SJCRH30 (cell line): ENCODE data around the gene SPRING1. TPM values are rescaled to one million over a fixed set of nuclear protein-coding genes. Genes with fewer than 3 reads are reported as not detected.
"Not testable (repeated sequence)": the region's sequence is repeated elsewhere in the genome, so short reads cannot be mapped to it uniquely, and the experiment has no call there.

Source experiments
- DNase-seq, 2 experiments: peaks; one replicate each; pipeline ENCODE4 v3.0.0-alpha.2; 2015 to 2020
- H3K27ac ChIP-seq: fragments of 250-450 bp; sonication (Bioruptor Pico); 2 replicates; pipeline ENCODE4 v1.5.1; 2020; ENCODE audit warnings: mild to moderate bottlenecking, moderate library complexity
- H3K27me3 ChIP-seq: fragments of 250-450 bp; sonication (Bioruptor Pico); 2 replicates; pipeline ENCODE4 v1.5.1; 2020; ENCODE audit warnings: mild to moderate bottlenecking, moderate library complexity
- H3K36me3 ChIP-seq: fragments of 250-450 bp; sonication (Bioruptor Pico); 2 replicates; pipeline ENCODE4 v1.5.1; 2020; ENCODE audit warnings: mild to moderate bottlenecking, moderate library complexity
- H3K4me1 ChIP-seq: fragments of 250-450 bp; sonication (Bioruptor Pico); 2 replicates; pipeline ENCODE4 v1.5.1; 2020; ENCODE audit warnings: mild to moderate bottlenecking, moderate library complexity
- H3K4me3 ChIP-seq: fragments of 250-450 bp; sonication (Bioruptor Pico); 2 replicates; pipeline ENCODE4 v1.5.1; 2020; ENCODE audit warnings: mild to moderate bottlenecking, moderate library complexity
- H3K9me3 ChIP-seq: fragments of 250-450 bp; sonication (Bioruptor Pico); replicated peaks from 2 replicates; pipeline ENCODE4 v1.5.1; 2020; ENCODE audit warnings: mild to moderate bottlenecking, moderate library complexity
- total RNA-seq: library from RNA; depleted of rRNA; stranded (reverse); fragments of >200 nt; shearing (Covaris generic); gene quantifications from 2 replicates; pipeline ENCODE4 v1.2.3, GENCODE V29; 2014

The SPRING1 gene
- total RNA-seq, 1 experiment from 2014 or later: 18.6 TPM

DNA sequence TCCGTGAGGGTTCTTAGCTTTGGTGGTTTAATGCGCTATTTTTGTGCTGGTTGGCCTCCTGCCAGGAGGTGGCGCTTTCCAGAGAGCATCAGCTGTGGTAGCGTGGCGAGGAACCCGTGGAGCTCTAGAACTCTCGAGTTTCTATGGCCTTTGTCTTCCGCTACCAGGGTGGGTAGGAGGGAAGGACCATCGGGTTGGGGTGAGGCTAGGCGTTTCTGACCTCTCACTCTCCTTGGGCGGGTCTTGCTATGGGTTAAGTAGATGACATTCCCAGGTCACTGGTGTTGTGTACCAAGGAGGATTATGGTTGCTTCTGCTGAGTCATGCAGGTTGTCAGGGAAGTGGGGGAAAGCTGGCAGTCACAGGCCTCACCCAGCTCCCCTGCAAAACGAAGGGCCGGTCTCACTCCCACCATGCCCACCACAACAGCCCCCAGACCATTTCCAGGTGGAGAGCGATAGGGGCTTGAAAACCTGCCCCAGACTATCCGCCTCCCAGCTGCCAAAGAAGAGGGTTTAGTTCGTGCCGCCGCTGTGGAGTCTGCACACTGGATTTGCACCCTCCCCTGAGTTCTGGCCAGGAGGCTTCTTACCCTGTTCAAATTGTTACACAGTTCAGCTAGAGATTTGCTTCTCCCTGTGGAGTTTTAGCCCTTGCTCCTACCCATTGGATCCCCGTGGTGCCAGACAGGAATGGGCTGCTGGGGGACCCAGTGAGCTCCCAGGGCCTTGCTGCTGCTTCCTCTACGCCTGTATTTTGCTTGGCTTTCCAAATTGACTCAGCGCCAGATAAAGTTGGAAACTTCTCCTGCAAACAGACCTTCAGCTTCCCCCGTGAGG, 22.1 kb upstream of the SPRING1 start:
- DNase-seq: peak in 1 of 2 experiments; percentile 6
- H3K27ac ChIP-seq: no peak overlapping the region
- no peaks in the 10 kb centered on the region for H3K27me3 ChIP-seq
- H3K9me3 ChIP-seq: no peaks in the 10 kb centered on the region
- H3K4me1 ChIP-seq: no peaks in the 10 kb centered on the region
- no peaks in the 10 kb centered on the region for H3K36me3 ChIP-seq
- H3K4me3 ChIP-seq: no peak overlapping the region

DNA sequence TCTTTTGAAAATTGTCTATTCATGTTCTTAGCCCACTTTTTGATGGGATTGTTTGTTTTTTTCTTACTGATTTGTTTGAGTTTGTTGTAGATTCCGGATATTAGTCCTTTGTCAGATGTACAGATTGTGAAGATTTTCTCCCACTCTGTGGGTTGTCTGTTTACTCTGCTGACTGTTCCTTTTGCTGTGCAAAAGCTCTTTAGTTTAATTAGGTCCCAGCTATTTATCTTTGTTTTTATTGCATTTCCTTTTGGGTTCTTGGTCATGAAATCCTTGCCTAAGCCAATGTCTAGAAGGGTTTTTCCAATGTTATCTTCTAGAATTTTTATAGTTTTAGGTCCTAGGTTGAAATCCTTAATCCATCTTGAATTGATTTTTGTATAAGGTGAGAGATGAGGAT, 16.9 kb upstream of the SPRING1 start:
- not testable (repeated sequence) for H3K4me1 ChIP-seq, H3K36me3 ChIP-seq, H3K9me3 ChIP-seq, H3K4me3 ChIP-seq, H3K27me3 ChIP-seq, H3K27ac ChIP-seq, DNase-seq

DNA sequence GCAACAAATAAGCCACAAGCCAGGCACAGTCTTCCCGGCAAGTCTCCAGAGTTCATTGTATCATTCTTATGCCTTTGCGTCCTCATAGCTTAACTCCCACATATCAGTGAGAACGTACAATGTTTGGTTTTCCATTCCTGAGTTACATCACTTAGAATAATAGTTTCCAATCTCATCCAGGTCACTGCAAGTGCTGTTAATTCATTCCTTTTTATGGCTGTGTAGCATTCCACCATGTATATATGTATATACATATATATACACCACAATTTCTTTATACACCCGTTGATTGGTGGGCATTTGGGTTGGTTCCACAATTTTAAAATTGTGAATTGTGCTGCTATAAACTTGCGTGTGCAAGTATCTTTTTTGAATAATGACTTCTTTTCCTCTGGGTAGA, 16.2 kb upstream of the SPRING1 start:
- not testable (repeated sequence) for H3K36me3 ChIP-seq, H3K27ac ChIP-seq, DNase-seq

DNA sequence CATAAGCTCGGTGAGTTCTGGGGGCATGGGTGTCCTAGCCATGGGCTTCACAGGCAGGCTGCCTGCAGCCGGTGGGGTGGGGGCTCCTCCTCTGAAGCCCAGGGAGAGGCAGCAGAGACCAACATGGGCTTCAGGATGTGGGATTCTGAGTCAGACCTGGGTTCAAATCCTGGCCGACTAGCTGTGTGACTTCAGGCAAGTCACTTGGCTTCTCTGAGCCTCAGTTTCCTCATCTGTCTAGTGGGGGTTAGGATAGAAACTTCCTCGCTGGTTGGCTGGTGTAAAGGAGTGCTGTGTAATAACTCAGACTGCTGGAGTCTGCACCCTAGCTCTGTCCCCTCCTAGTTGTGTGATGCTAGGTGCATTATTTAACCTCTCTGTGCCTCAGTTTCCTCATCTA, 12.4 kb upstream of the SPRING1 start:
- Histone ChIP-seq H3K9me3 (no peaks in the 10 kb centered on the region), H3K4me1 (no peaks in the 10 kb centered on the region), H3K36me3 (no peaks in the 10 kb centered on the region), H3K27me3 (no peaks in the 10 kb centered on the region), H3K27ac (no peak overlapping the region), H3K4me3 (no peak overlapping the region)
- DNase-seq: no peak

More for the DNA sequence above, 16.2 kb upstream of the SPRING1 start:
- not testable (repeated sequence) for H3K4me3 ChIP-seq, H3K27me3 ChIP-seq, H3K9me3 ChIP-seq, H3K4me1 ChIP-seq

DNA sequence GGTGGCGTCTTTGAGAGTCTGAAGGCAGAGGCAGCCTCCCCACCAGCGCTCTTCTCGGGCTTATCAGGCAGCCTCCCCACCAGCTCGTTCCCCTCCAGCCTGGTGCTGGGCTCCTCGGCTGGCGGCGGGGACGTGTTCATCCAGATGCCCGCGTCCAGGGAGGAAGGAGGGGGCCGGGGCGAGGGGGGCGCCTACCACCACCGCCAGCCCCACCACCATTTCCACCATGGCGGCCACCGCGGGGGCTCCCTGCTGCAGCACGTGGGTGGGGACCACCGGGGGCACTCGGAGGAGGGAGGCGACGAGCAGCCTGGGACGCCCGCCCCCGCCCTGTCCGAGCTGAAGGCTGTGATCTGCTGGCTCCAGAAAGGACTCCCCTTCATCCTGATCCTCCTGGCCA, 12.0 kb upstream of the SPRING1 start:
- Histone ChIP-seq H3K4me1 (no peaks in the 10 kb centered on the region), H3K4me3 (no peak overlapping the region)
- no peak for DNase-seq

DNA sequence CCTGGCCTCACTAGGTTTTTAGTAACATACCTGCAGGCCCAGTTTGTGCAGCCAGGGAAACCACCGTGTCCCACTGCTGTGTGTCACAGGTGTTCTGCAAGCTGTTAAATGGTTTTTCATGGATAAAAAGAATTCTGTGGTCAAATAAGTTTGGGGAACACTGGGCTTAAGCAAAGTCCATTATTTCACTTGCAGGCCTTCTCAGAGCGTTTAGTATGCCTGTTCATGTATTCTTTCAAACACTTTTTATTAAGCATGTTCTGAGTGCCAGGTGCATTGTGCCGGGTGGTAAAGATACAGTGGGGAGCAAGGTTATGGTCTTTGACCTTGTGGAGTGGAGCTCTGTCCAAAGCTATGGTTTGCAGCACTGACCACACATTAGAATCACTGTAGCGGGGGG, 7.7 kb upstream of the SPRING1 start:
- H3K4me3 ChIP-seq: no peak overlapping the region
- H3K27ac ChIP-seq: no peak overlapping the region
- no peaks in the 10 kb centered on the region for H3K27me3 ChIP-seq
- no peaks in the 10 kb centered on the region for H3K36me3 ChIP-seq
- no peaks in the 10 kb centered on the region for H3K9me3 ChIP-seq
- DNase-seq: no peak
- H3K4me1 ChIP-seq: no peaks in the 10 kb centered on the region

More for the DNA sequence above, 12.0 kb upstream of the SPRING1 start:
- Histone ChIP-seq H3K9me3 (no peaks in the 10 kb centered on the region), H3K27ac (no peak overlapping the region), H3K36me3 (no peaks in the 10 kb centered on the region), H3K27me3 (no peaks in the 10 kb centered on the region)

DNA sequence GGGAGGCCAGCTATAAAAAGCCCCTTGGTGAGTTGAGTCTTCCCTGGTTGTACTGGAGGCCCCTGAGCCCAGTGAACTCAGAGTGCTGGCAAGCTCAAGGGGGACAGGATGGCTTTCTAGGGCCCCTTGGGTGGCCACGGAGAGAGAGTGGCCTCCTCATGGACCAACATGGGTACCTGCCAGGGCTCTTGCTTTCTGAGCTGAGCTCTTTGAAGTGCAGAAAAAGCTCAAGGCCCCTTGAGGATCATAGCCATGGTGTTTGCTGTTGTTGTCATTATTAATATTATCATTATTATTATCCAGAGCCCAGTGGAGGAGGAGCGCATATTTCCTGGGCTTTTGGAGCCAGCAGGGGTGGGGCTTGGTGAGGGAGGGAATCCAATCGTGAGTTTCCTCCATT, 6.9 kb upstream of the SPRING1 start:
- no peak for DNase-seq
- H3K4me3 ChIP-seq: no peak overlapping the region

DNA sequence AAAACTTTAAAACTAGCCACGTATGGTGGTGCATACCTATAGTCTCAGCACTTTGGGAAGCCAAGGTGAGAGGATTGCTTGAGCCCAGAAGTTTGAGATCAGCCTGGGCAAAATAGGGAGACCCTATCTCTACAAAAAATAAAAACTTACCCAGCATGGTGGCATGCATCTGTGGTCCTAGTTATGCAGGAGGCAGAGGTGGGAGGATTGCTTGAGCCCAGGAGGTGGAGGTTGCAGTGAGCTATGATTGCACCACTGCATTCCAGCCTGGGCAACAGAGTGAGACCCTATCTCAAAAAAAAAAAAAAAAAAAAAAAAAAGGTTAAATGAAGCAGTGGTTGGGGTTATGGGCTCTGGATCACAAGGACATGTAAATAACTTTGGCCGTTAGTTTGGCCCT, 4.9 kb upstream of the SPRING1 start:
- H3K27me3 ChIP-seq, H3K4me1 ChIP-seq, DNase-seq, H3K9me3 ChIP-seq, H3K4me3 ChIP-seq, H3K27ac ChIP-seq, H3K36me3 ChIP-seq: not testable (repeated sequence)

More for the DNA sequence above, 6.9 kb upstream of the SPRING1 start:
- H3K27me3 ChIP-seq: no peaks in the 10 kb centered on the region
- H3K9me3 ChIP-seq: no peaks in the 10 kb centered on the region
- no peaks in the 10 kb centered on the region for H3K4me1 ChIP-seq
- no peak overlapping the region for H3K27ac ChIP-seq
- no peaks in the 10 kb centered on the region for H3K36me3 ChIP-seq

DNA sequence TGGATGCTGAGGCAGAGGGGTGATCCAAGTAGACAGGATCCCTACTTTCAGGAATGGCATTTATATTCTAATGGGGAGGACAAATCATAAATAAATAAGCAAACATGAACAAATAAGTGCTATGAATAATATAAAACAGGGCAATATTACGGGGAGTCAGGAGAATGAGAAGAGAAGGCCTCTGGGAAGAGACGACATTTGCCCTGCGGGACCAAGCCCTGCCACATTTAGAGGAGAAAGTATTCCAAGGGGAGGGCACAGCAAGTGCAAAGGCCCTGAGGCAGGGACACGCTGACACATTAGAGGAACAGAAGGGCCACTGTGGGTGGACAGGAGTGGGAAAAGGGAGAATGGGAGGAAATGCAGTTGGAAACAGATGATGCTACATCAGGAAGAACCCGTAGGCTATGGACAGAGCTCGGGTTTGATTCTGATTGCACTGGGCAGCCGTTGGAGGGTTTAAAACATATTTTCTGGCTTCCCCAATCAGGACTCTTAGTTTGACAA, 1.6 kb upstream of the SPRING1 start:
- no peaks in the 10 kb centered on the region for H3K27me3 ChIP-seq
- H3K27ac ChIP-seq: no peak overlapping the region

DNA sequence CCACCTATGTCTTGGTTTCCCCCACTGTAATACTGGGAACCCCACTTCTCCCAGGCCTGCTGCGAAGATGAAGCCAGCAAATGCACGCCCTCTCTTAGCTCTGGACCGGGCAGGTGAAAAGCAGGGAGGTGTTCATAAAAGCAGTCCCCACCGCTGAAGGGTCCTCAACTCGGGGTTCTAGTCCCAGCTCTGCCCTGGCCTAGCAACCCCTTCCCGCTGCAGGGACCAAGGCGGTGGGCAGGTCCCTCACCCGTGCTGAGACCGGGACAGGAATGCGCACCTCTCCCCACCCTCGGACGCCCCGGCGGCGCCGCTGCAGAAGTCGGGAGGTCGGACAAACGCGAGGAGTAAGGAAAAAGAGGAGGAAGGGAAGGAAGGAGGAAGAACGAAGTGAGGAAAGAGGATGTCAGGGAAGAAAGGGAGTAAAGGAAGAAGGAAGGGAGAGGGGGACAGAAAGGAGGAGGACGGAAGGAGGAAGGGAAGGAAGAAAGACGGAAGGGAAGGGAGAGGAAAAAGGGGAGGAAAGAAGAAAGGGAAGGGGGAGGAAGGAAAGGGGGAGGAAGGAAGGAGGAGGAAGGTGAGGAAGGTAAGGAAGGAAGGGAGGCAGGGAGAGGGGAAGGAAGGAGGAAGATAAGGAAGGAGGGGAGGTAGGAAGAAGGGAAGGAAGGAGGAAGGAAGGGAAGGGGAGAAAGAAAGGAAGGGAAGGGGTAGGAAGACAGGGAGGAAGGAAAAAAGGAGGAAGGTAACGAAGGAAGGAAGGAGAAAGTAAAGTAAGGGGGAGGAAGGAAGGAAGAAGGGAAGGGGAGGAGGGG, 701 bp downstream of the SPRING1 start:
- H3K27me3 ChIP-seq: no peaks in the 10 kb centered on the region
- H3K36me3 ChIP-seq: 0 out of 2 replicates have a peak, but pooled peaks cover 5% of the 10 kb centered on the region
- H3K4me3 ChIP-seq: peak overlapping the region; percentile 82
- no peaks in the 10 kb centered on the region for H3K4me1 ChIP-seq
- H3K27ac ChIP-seq: no peak overlapping the region
- peak in 1 of 2 experiments; percentile 11 for DNase-seq
- no peaks in the 10 kb centered on the region for H3K9me3 ChIP-seq

More for the DNA sequence above, 1.6 kb upstream of the SPRING1 start:
- no peaks in the 10 kb centered on the region for H3K9me3 ChIP-seq
- no peak for DNase-seq
- 0 out of 2 replicates have a peak, but pooled peaks cover under 1% of the 10 kb centered on the region for H3K36me3 ChIP-seq
- H3K4me3 ChIP-seq: no peak overlapping the region
- no peaks in the 10 kb centered on the region for H3K4me1 ChIP-seq

DNA sequence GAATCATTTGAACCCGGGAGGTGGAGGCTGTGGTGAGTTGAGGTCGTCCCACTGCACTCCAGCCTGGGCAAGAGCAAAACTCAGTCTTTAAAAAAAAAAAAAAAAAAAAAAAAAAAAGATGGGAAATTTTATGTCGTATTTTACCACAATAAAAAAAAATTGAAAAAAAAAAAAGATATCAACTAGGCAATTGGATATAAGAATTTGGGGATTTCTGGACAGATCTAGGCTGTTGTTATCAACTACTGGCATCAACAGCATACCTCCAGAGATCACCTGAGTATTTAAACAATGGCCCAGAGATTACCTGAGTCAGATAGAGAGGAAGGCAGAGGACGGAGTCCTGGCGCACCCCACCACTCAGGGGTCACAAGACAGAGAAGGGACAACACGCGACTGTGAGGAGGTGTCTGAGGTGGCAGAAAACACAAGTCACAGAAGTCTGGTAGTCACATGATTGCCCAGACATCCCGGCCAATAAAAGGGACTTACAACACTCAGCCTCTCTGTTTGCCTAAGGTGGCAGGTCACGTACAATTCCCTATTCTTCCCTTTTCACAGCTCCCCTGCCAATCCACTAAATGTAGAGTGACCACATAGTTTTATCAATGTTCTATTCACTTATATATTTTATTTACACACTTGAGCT, 1.8 kb downstream of the SPRING1 start:
- Histone ChIP-seq H3K4me1 (no peaks in the 10 kb centered on the region), H3K36me3 (peaks cover 5% of the 10 kb centered on the region; the same call in 1 of the 2 replicates), H3K27me3 (no peaks in the 10 kb centered on the region), H3K4me3 (no peak overlapping the region), H3K9me3 (no peaks in the 10 kb centered on the region), H3K27ac (no peak overlapping the region)
- DNase-seq: no peak

DNA sequence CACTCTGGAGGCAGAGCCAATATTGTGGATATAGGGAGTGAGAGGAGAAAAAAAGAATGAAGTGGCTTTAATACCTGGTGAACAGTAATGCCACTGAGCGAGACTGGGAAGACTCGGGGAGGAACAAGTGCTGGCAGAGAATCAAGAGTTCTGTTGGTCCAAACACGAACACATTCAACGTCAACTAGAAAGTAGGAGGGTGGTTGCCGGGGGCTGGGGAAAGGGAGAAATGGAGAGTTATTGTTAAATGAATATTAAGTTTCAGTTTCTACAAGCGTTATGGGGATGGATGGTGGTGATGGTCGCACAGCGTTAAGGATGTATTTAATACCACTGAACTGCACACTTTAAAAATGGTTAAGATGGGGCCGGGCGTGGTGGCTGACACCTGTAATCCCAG, 2.8 kb downstream of the SPRING1 start:
- Histone ChIP-seq H3K9me3 (no peaks in the 10 kb centered on the region), H3K4me1 (no peaks in the 10 kb centered on the region), H3K27ac (no peak overlapping the region), H3K4me3 (no peak overlapping the region), H3K36me3 (peaks cover 5% of the 10 kb centered on the region; the same call in 1 of the 2 replicates), H3K27me3 (no peaks in the 10 kb centered on the region)
- DNase-seq: no peak

DNA sequence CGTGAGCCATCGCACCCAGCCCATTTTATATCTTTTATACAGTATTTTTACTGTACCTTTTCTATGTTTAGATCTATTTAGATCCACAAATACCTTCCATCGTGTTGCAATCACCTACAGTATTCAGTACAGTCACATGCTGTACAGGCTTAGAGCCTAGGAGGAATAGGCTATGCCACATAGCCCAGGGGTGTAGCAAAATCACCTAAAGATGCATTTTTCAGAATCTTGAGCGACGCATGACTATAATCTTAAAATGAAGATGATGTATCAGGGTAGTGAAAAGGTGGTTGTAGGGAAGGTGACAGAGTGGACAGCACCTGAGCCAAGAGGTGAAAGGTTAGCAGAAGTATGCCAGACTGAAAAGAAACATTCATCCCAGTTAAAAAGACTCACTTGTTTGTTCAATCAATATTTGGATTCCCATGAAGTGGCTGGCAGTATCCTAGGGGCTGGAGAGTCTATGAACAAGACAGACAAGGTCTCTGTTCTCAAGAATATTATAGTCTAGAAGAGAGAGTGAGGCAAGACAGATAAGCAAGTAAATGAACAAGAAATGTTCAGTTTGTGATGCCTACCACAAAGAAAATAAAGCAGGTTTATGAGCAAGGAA, 3.6 kb downstream of the SPRING1 start:
- no peaks in the 10 kb centered on the region for H3K9me3 ChIP-seq
- DNase-seq: no peak
- no peaks in the 10 kb centered on the region for H3K27me3 ChIP-seq
- no peak overlapping the region for H3K4me3 ChIP-seq
- H3K27ac ChIP-seq: no peak overlapping the region
- no peaks in the 10 kb centered on the region for H3K4me1 ChIP-seq
- H3K36me3 ChIP-seq: peaks cover 5% of the 10 kb centered on the region; the same call in 1 of the 2 replicates

DNA sequence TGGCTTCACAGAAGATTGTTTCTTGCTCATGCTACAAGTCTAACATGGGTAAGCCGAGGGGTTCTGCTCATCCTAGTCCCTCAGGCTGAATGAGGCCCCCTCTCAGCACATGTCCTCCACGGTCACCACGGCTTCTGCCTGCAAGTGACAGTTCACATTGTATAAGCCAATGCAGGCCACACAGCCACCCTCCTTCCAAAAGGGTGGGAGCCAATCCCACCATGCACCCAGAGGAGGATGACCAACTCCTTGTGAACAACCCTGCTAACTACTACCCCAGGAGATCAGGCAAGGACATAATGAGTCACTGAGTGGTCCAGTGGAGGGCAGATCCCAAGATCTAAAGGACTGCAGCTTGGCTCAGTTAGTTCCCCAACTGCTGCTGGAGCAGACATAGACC, 6.1 kb downstream of the SPRING1 start:
- Histone ChIP-seq H3K36me3 (peaks cover 5% of the 10 kb centered on the region; the same call in 1 of the 2 replicates), H3K27me3 (no peaks in the 10 kb centered on the region), H3K4me1 (no peaks in the 10 kb centered on the region), H3K9me3 (no peaks in the 10 kb centered on the region), H3K4me3 (no peak overlapping the region), H3K27ac (no peak overlapping the region)
- no peak for DNase-seq
